SK-N-SH (cell line): ENCODE results near the gene ITIH1. TPM values are rescaled to one million over a fixed set of nuclear protein-coding genes. Genes with fewer than 3 reads are reported as not detected.

Experiments
- CTCF ChIA-PET: fragments of 300-600, 350-600 bp; formaldehyde crosslinking; extraction: SDS; loops from one replicate; lab custom pipeline; 2021; lab: Yijun Ruan, JAX
- POLR2A ChIA-PET: fragments of 350-600 bp; sonication (Branson Sonifier 250); formaldehyde crosslinking; extraction: SDS; loops from one replicate; lab custom pipeline; 2020; ENCODE audit warnings: antibody characterized with exemption, inconsistent platforms; lab: Yijun Ruan, JAX
- DNase-seq: peaks from one replicate; pipeline ENCODE4 v3.0.0; 2012
- H2AFZ ChIP-seq: fragments of 200-600 bp; sonication (generic); 2 replicates; pipeline ENCODE4 v1.8.1; 2016; ENCODE audit warnings: antibody characterized with exemption, mild to moderate bottlenecking, low read depth
- H3F3A ChIP-seq: fragments of 200-600 bp; sonication (generic); replicated peaks from 2 replicates; pipeline ENCODE3; 2016; ENCODE audit warnings: antibody characterized with exemption, mild to moderate bottlenecking; ENCODE audit not compliant: insufficient read depth
- H3K27ac ChIP-seq, 2 experiments: fragments of 200-500 bp in 1 of 2; fragments of 200-600 bp in 1 of 2; sonication (Bioruptor generic) in 1 of 2; sonication (generic), shearing (Covaris generic) in 1 of 2; 2 replicates each; pipeline versions ENCODE4 v1.5.1 to v1.6.1; 2014 to 2016; ENCODE audit warnings: low read depth in 2 of 2, inconsistent platforms in 1 of 2, low read length in 1 of 2, mild to moderate bottlenecking in 1 of 2, mixed read lengths in 1 of 2
- H3K27me3 ChIP-seq: fragments of 200-600 bp; sonication (generic), shearing (Covaris generic); 2 replicates; pipeline ENCODE4 v1.6.1; 2016; ENCODE audit warnings: mixed run types; ENCODE audit not compliant: insufficient read depth
- H3K36me3 ChIP-seq, 2 experiments: fragments of 200-500 bp in 1 of 2; fragments of 200-600 bp in 1 of 2; sonication (Bioruptor generic) in 1 of 2; sonication (generic) in 1 of 2; replicated peaks in 1 of 2; 2 replicates each; pipeline versions ENCODE3 to v1.5.1; 2014 to 2016; ENCODE audit warnings: low read length in 1 of 2, mild to moderate bottlenecking in 1 of 2; ENCODE audit not compliant: insufficient read depth in 2 of 2, control insufficient read depth in 1 of 2
- H3K4me1 ChIP-seq, 2 experiments: fragments of 200-500 bp in 1 of 2; fragments of 200-600 bp in 1 of 2; sonication (Bioruptor generic) in 1 of 2; sonication (generic), shearing (Covaris generic) in 1 of 2; 2 replicates each; pipeline versions ENCODE4 v1.5.1 to v1.6.1; 2014 to 2016; ENCODE audit warnings: low read depth in 1 of 2, low read length in 1 of 2, mixed run types in 1 of 2; ENCODE audit not compliant: insufficient read depth in 2 of 2, control insufficient read depth in 1 of 2
- H3K4me2 ChIP-seq: fragments of 200-600 bp; sonication (generic), shearing (Covaris generic); 2 replicates; pipeline ENCODE4 v1.6.1; 2017; ENCODE audit warnings: mixed run types
- H3K4me3 ChIP-seq, 2 experiments: fragments of 200-500 bp in 1 of 2; fragments of 200-600 bp in 1 of 2; sonication (Bioruptor generic) in 1 of 2; sonication (generic), shearing (Covaris generic) in 1 of 2; 2 replicates each; pipeline versions ENCODE4 v1.5.1 to v1.8.1; 2014 to 2016; ENCODE audit warnings: low read depth in 2 of 2, inconsistent platforms in 1 of 2, low read length in 1 of 2, mild to moderate bottlenecking in 1 of 2, mixed read lengths in 1 of 2, moderate library complexity in 1 of 2
- H3K79me2 ChIP-seq: fragments of 200-600 bp; sonication (generic); 2 replicates; pipeline ENCODE4 v1.8.1; 2017; ENCODE audit warnings: mild to moderate bottlenecking; ENCODE audit not compliant: insufficient read depth
- H3K9ac ChIP-seq: fragments of 200-600 bp; sonication (generic); 2 replicates; pipeline ENCODE4 v1.6.1; 2017; ENCODE audit warnings: mixed run types
- H3K9me2 ChIP-seq: fragments of 200-600 bp; sonication (generic); 2 replicates; pipeline ENCODE4 v1.6.1; 2017; ENCODE audit warnings: mixed run types
- H3K9me3 ChIP-seq: fragments of 200-600 bp; sonication (generic); 2 replicates; pipeline ENCODE4 v1.6.1; 2017; ENCODE audit warnings: mixed run types, mild to moderate bottlenecking, moderate library complexity
- H4K20me1 ChIP-seq: fragments of 200-600 bp; sonication (generic); 2 replicates; pipeline ENCODE4 v1.6.1; 2017; ENCODE audit warnings: mild to moderate bottlenecking, mixed run types; ENCODE audit not compliant: insufficient read depth
- CTCF ChIP-seq: fragments of 200-600 bp; sonication (generic); IDR thresholded peaks from 2 replicates; pipeline ENCODE4 v1.6.1; 2017; ENCODE audit warnings: antibody characterized with exemption, mild to moderate bottlenecking, moderate library complexity
- ELF1 ChIP-seq: IDR thresholded peaks from 2 replicates; pipeline ENCODE4 v1.4.0; 2012
- EZH2phosphoT487 ChIP-seq: fragments of 200-600 bp; sonication (generic); IDR thresholded peaks from 2 replicates; pipeline ENCODE4 v1.6.1; 2017; ENCODE audit warnings: low read depth, mixed run types, mild to moderate bottlenecking, antibody characterized with exemption, moderate library complexity, borderline replicate concordance
- FOSL2 ChIP-seq: IDR thresholded peaks from 2 replicates; pipeline ENCODE4 v1.4.0; 2012; ENCODE audit warnings: low read depth, mild to moderate bottlenecking, moderate library complexity, borderline replicate concordance
- IRF3 ChIP-seq: fragments of 150-350 bp; IDR thresholded peaks from 2 replicates; pipeline ENCODE4 v1.6.1; 2016; ENCODE audit warnings: mild to moderate bottlenecking, low read depth, low read length
- MEF2A ChIP-seq: IDR thresholded peaks from 2 replicates; pipeline ENCODE4 v1.4.0; 2012; ENCODE audit warnings: low read depth, borderline replicate concordance
- MXI1 ChIP-seq: IDR thresholded peaks from 2 replicates; pipeline ENCODE4 v1.6.1; 2012; ENCODE audit warnings: mild to moderate bottlenecking, low read depth, low read length, improper control_type of control experiment
- NRF1 ChIP-seq: IDR thresholded peaks from 2 replicates; pipeline ENCODE4 v1.6.1; 2012; ENCODE audit warnings: low read depth, mild to moderate bottlenecking, low read length
- POLR2AphosphoS5 ChIP-seq: IDR thresholded peaks from 2 replicates; pipeline ENCODE4 v1.6.1; 2012; ENCODE audit warnings: low read depth, low read length
- RAD21 ChIP-seq: IDR thresholded peaks from 2 replicates; pipeline ENCODE4 v1.6.1; 2012; ENCODE audit warnings: mild to moderate bottlenecking, low read length
- RFX5 ChIP-seq: IDR thresholded peaks from 2 replicates; pipeline ENCODE4 v1.6.1; 2012; ENCODE audit warnings: mild to moderate bottlenecking, improper control_type of control experiment, low read length
- YY1 ChIP-seq: IDR thresholded peaks from 2 replicates; pipeline ENCODE4 v1.4.0; 2012; ENCODE audit warnings: low read depth, mild to moderate bottlenecking
- WGBS: methylation state at CpG from one replicate; pipeline ENCODE4 v1.1.6; 2017; ENCODE audit warnings: low lambda C conversion rate; 5-methylcytosine and 5-hydroxymethylcytosine counted together
- polyA plus RNA-seq, 3 experiments: library from polyadenylated mRNA; depleted of rRNA; stranded (reverse); fragments of >200 nt; gene quantifications; 2 replicates each; pipeline ENCODE4 v1.2.3, GENCODE V29; 2012

Gene ITIH1
- polyA plus RNA-seq, 1 of the 3 experiments (the other 2 are of a cell fraction), result not detected

- CTCF ChIA-PET, result interaction anchor here (0.7 to 2.1 kb wide), 6 partner anchors 8 to 211 kb away, joined by 3 to 5 read pairs (median 5); no protein-coding TSS in a partner anchor
- no peak for DNase-seq
- WGBS, result 85% methylated on average over 6 of the region's 10 CpGs
- H3K79me2 ChIP-seq, result no peaks in the 10 kb centered on the region
- POLR2A ChIA-PET, result no interaction called here
- no peaks in the 10 kb centered on the region for H3K9me2 ChIP-seq
- no peaks in the 10 kb centered on the region; a peak in 2 of 4 replicates for H3K4me1 ChIP-seq
- H2AFZ ChIP-seq, result no peak overlapping the region
- TF ChIP-seq FOSL2 (no peak), POLR2AphosphoS5 (no peak), NRF1 (no peak)
- TF ChIP-seq, all 33 proteins: peak for 0
- H3K4me3 ChIP-seq, result no peak overlapping the region
- H3K27me3 ChIP-seq, result no peaks in the 10 kb centered on the region
- H3K36me3 ChIP-seq, result no peaks in the 10 kb centered on the region
- H3K9ac ChIP-seq, result no peak overlapping the region
- no peak overlapping the region for H3K4me2 ChIP-seq
- no peaks in the 10 kb centered on the region for H3K9me3 ChIP-seq
- no peaks in the 10 kb centered on the region for H4K20me1 ChIP-seq
- H3F3A ChIP-seq, result peaks cover 3% of the 10 kb centered on the region
- H3K27ac ChIP-seq, result no peak overlapping the region
These were observed 21.1 kb downstream of the ITIH1 start for GRCh38 chr3:52798376-52798977.

GRCh38 chr3:52798978-52799476 lies 21.6 kb downstream of the ITIH1 start:
- Histone ChIP-seq H3K9me3 (no peaks in the 10 kb centered on the region), H4K20me1 (no peaks in the 10 kb centered on the region), H3K36me3 (no peaks in the 10 kb centered on the region), H3K27ac (no peak overlapping the region), H3K9ac (no peak overlapping the region), H3K4me2 (no peak overlapping the region), H3K4me3 (no peak overlapping the region), H3F3A (peaks cover 3% of the 10 kb centered on the region), H3K79me2 (no peaks in the 10 kb centered on the region), H3K4me1 (no peaks in the 10 kb centered on the region; a peak in 2 of 4 replicates), H3K27me3 (no peaks in the 10 kb centered on the region), H2AFZ (no peak overlapping the region), H3K9me2 (no peaks in the 10 kb centered on the region)
- POLR2A ChIA-PET, result no interaction called here
- 58% methylated on average over 7 of the region's 14 CpGs for WGBS
- CTCF ChIA-PET, result interaction anchor here (0.7 to 2.1 kb wide), 7 partner anchors 8 to 211 kb away, joined by 3 to 5 read pairs (median 5); no protein-coding TSS in a partner anchor
- peak; percentile 59 for DNase-seq
- TF ChIP-seq CTCF, result peak; percentile 49
- TF ChIP-seq MXI1, result no peak

GRCh38 chr3:52800079-52800478 lies 22.7 kb downstream of the ITIH1 start:
- H3K4me3 ChIP-seq, result no peak overlapping the region
- POLR2A ChIA-PET, result no interaction called here
- 83% methylated on average over 7 of the region's 7 CpGs for WGBS
- no peak overlapping the region for H3K27ac ChIP-seq
- no peaks in the 10 kb centered on the region for H3K27me3 ChIP-seq
- H4K20me1 ChIP-seq, result no peaks in the 10 kb centered on the region
- no peak for DNase-seq
- CTCF ChIA-PET, result interaction anchor here (1.6 to 2.1 kb wide), 2 partner anchors 9 to 15 kb away, joined by 5 read pairs; no protein-coding TSS in a partner anchor
- no peak overlapping the region for H3K4me2 ChIP-seq
- H3K9me3 ChIP-seq, result no peaks in the 10 kb centered on the region
- H3K9ac ChIP-seq, result no peak overlapping the region
- TF ChIP-seq RFX5, result no peak
- TF ChIP-seq MEF2A, result no peak
- no peak for TF ChIP-seq IRF3
- TF ChIP-seq ELF1, result no peak
- TF ChIP-seq RAD21, result no peak
- TF ChIP-seq EZH2phosphoT487, result no peak
- no peak for TF ChIP-seq YY1
- no peaks in the 10 kb centered on the region; a peak in 2 of 4 replicates for H3K4me1 ChIP-seq
- no peaks in the 10 kb centered on the region for H3K9me2 ChIP-seq
- H3F3A ChIP-seq, result peaks cover 3% of the 10 kb centered on the region
- no peaks in the 10 kb centered on the region for H3K79me2 ChIP-seq
- no peaks in the 10 kb centered on the region for H3K36me3 ChIP-seq
- H2AFZ ChIP-seq, result no peak overlapping the region
